HG02885 (cell line): ENCODE measurements around the gene GDAP2.
A peak's percentile ranks its signal among the peaks of the same experiment; 100 is the strongest.
"Not testable (repeated sequence)": the region's sequence is repeated elsewhere in the genome, so short reads cannot be mapped to it uniquely, and the experiment has no call there.

Source experiments
- ATAC-seq: cut with Tn5 transposase; IDR thresholded peaks from one replicate; pipeline ENCODE4 v1.9.1; 2021; ENCODE audit warnings: mild to moderate bottlenecking; ENCODE audit not compliant: unreplicated experiment, poor library complexity

GDAP2 gene

GRCh38 chr1:117929343-117930172 lies at the start of gene GDAP2, which contains the start of gene WDR3:
GDAP2 (minus strand) TSS chr1:117929621; CDS start chr1:117920357, 9,264 bp downstream.
WDR3 (plus strand) TSS chr1:117929739; CDS start chr1:117933320, 3,581 bp downstream.
- ATAC-seq = peak; percentile 95

- no peak for ATAC-seq
Observed at GRCh38 chr1:117976381-117976780, 47.0 kb upstream of the GDAP2 start.

GRCh38 chr1:117971777-117972176 lies 42.4 kb upstream of the GDAP2 start:
- ATAC-seq = no peak

- no peak for ATAC-seq
Observed at GRCh38 chr1:117970252-117970651, 40.8 kb upstream of the GDAP2 start.

GRCh38 chr1:117967881-117968280 lies 38.5 kb upstream of the GDAP2 start:
- no peak for ATAC-seq

GRCh38 chr1:117967477-117967876 lies 38.1 kb upstream of the GDAP2 start:
- ATAC-seq = no peak

- no peak for ATAC-seq
Observed at GRCh38 chr1:117964290-117965038, 35.0 kb upstream of the GDAP2 start.

GRCh38 chr1:117959364-117959763 lies 29.9 kb upstream of the GDAP2 start:
- no peak for ATAC-seq

- ATAC-seq = no peak
Observed at GRCh38 chr1:117952386-117952785, 23.0 kb upstream of the GDAP2 start.

GRCh38 chr1:117942293-117942692 lies 12.9 kb upstream of the GDAP2 start:
- ATAC-seq = no peak

GRCh38 chr1:117933769-117934168 lies 4.3 kb upstream of the GDAP2 start:
- ATAC-seq = no peak

GRCh38 chr1:117932576-117932975 lies 3.2 kb upstream of the GDAP2 start:
- ATAC-seq = no peak

GRCh38 chr1:117930484-117930883 lies 1.1 kb upstream of the GDAP2 start:
- ATAC-seq = no peak

- peak; percentile 2 for ATAC-seq
Observed at GRCh38 chr1:117930173-117930447, 689 bp upstream of the GDAP2 start.

- peak; percentile 46 for ATAC-seq
Observed at GRCh38 chr1:117928881-117929342, 509 bp downstream of the GDAP2 start.

GRCh38 chr1:117925981-117926380 lies 3.4 kb downstream of the GDAP2 start:
- no peak for ATAC-seq

GRCh38 chr1:117922717-117923116 lies 6.7 kb downstream of the GDAP2 start:
- not testable (repeated sequence) for ATAC-seq

- no peak for ATAC-seq
Observed at GRCh38 chr1:117921991-117922390, 7.4 kb downstream of the GDAP2 start.

- no peak for ATAC-seq
Observed at GRCh38 chr1:117919376-117919775, 10.0 kb downstream of the GDAP2 start.

- ATAC-seq = no peak
Observed at GRCh38 chr1:117911051-117911450, 18.4 kb downstream of the GDAP2 start.

- ATAC-seq = no peak
Observed at GRCh38 chr1:117905019-117905418, 24.4 kb downstream of the GDAP2 start.
